ENCODE measurements around the gene MAN2B2. TPM values are rescaled to one million over a fixed set of nuclear protein-coding genes. Genes with fewer than 3 reads are reported as not detected.

MAN2B2 gene
- total and polyA plus RNA-seq, 2 of the 4 experiments (the other 2 are of a cell fraction) = 13.4 to 34.1 TPM

- no peaks in the 10 kb centered on the region for H3K27me3 ChIP-seq (ENCODE audit: control insufficient read depth, insufficient read depth, low read length)
- H3K79me1 ChIP-seq (ENCODE audit: low read depth in 1 of 2, low read length in 2 of 2) = no peaks in the 10 kb centered on the region
- no peak overlapping the region for H3K14ac ChIP-seq (replicated peaks; ENCODE audit: low read depth, low read length)
- CTCF ChIA-PET = no interaction called here
- peaks cover 45% of the 10 kb centered on the region for H3K36me3 ChIP-seq (ENCODE audit: control insufficient read depth, insufficient read depth, low read length)
- intact Hi-C loops (cut with micrococcal nuclease) (no loop called here), dilution Hi-C loops (cut with HindIII; ENCODE audit: low sequenced_read_pairs, unreplicated experiment) (no loop called here), in situ Hi-C loops (cut with MboI; ENCODE audit: low sequenced_read_pairs) (no loop called here)
- no peak overlapping the region for H3K23ac ChIP-seq (ENCODE audit: low read depth, low read length)
- H2AK5ac ChIP-seq (ENCODE audit: low read depth, low read length) = no peak overlapping the region
- no peak overlapping the region for H2BK5ac ChIP-seq (ENCODE audit: low read depth, low read length, poor library complexity, severe bottlenecking)
- no peak overlapping the region for H2AFZ ChIP-seq (replicated peaks; ENCODE audit: low read length, poor library complexity)
- no peaks in the 10 kb centered on the region for H3K4me1 ChIP-seq (ENCODE audit: control insufficient read depth, insufficient read depth, low read length)
- no peak overlapping the region for H3K4ac ChIP-seq (ENCODE audit: low read depth, low read length)
- POLR2A ChIA-PET (ENCODE audit: unreplicated experiment) = no interaction called here
- no peak overlapping the region for H2BK20ac ChIP-seq (ENCODE audit: low read depth, low read length)
- 0 out of 2 replicates have a peak, but pooled peaks cover 6% of the 10 kb centered on the region for H3K9me1 ChIP-seq (ENCODE audit: insufficient read depth, low read length)
- DNase-seq = no peak
- H3K27ac ChIP-seq (ENCODE audit: insufficient read depth, low read length) = no peak overlapping the region
- no peak overlapping the region for H3K4me2 ChIP-seq (ENCODE audit: low read depth, low read length)
- H3K56ac ChIP-seq (ENCODE audit: extremely low read depth, insufficient read depth, low read length) = no peak overlapping the region
- TF ChIP-seq RCOR1 (IDR thresholded peaks at IDR 0.05; ENCODE audit: insufficient replicate concordance, low read length) = no peak
- no peak for TF ChIP-seq BHLHE40 (IDR thresholded peaks at IDR 0.05; ENCODE audit: low read depth, low read length)
- no peak for TF ChIP-seq RFX5 (IDR thresholded peaks at IDR 0.05; ENCODE audit: low read depth, low read length)
- TF ChIP-seq RAD21 (IDR thresholded peaks at IDR 0.05; ENCODE audit: low read length) = no peak
- TF ChIP-seq CTCF (conservative IDR thresholded peaks at IDR 0.05; ENCODE audit: low read depth, low read length) = no peak
- TF ChIP-seq NFE2L2 (IDR thresholded peaks at IDR 0.05; ENCODE audit: low read depth, low read length) = no peak
- TF ChIP-seq POLR2A (IDR thresholded peaks at IDR 0.05; ENCODE audit: low read depth, low read length) = no peak
- H2BK15ac ChIP-seq (ENCODE audit: low read depth, low read length) = no peak overlapping the region
- no peak for ATAC-seq (ENCODE audit: low read depth)
- no peak overlapping the region for H4K91ac ChIP-seq (ENCODE audit: insufficient read depth, low read depth, low read length)
- H4K8ac ChIP-seq (ENCODE audit: low read depth in 2 of 2, low read length in 2 of 2) = no peak overlapping the region
- H3K4me3 ChIP-seq (ENCODE audit: insufficient read depth, low read depth, low read length) = no peak overlapping the region
- H4K20me1 ChIP-seq (ENCODE audit: insufficient read depth, low read length) = no peaks in the 10 kb centered on the region
- WGBS, 2 experiments (ENCODE audit: extremely low coverage in 2 of 2, insufficient read length in 1 of 2) = 80% methylated on average over 1 of the region's 10 CpGs; no CpG with 5 or more reads in 1 of the 2 experiments
- H3K9ac ChIP-seq (ENCODE audit: low read depth, low read length) = no peak overlapping the region
- H3K18ac ChIP-seq (ENCODE audit: low read depth, low read length) = no peak overlapping the region
- no peak overlapping the region for H2AK9ac ChIP-seq (replicated peaks; ENCODE audit: low read depth, low read length, poor library complexity)
- no TSS peak for BruUV-seq (replicated peaks)
- H3K9me3 ChIP-seq (ENCODE audit: control insufficient read depth, insufficient read depth, low read length) = peaks cover 9% of the 10 kb centered on the region
- H2BK120ac ChIP-seq (ENCODE audit: low read depth, low read length) = no peak overlapping the region
- H4K5ac ChIP-seq (ENCODE audit: low read depth, low read length) = no peak overlapping the region
Measured at GRCh38 chr4:6601661-6602250, 26.8 kb downstream of the MAN2B2 start.

All from IMR-90 (cell line).